KMS-11 (cell line): ENCODE data around the gene HSD17B2.

ENCODE experiments used
- H2AFZ ChIP-seq: fragments of 200-600 bp; sonication (generic); 2 replicates; pipeline ENCODE4 v1.6.1; 2016; ENCODE audit warnings: antibody characterized with exemption, mixed run types, low read depth
- H3K27ac ChIP-seq: fragments of 200-600 bp; sonication (generic); 2 replicates; pipeline ENCODE4 v1.6.1; 2016; ENCODE audit warnings: mild to moderate bottlenecking, mixed run types
- H3K27me3 ChIP-seq: fragments of 200-600 bp; sonication (generic); 2 replicates; pipeline ENCODE4 v1.6.1; 2017; ENCODE audit warnings: mild to moderate bottlenecking, low read depth, mixed run types, moderate library complexity; ENCODE audit not compliant: insufficient read depth
- H3K36me3 ChIP-seq: fragments of 200-600 bp; sonication (generic); 2 replicates; pipeline ENCODE4 v1.6.1; 2017; ENCODE audit warnings: mild to moderate bottlenecking, mixed run types; ENCODE audit not compliant: insufficient read depth
- H3K4me1 ChIP-seq: fragments of 200-600 bp; sonication (generic); 2 replicates; pipeline ENCODE4 v1.6.1; 2016; ENCODE audit warnings: mild to moderate bottlenecking, low read depth, mixed run types; ENCODE audit not compliant: poor library complexity, severe bottlenecking
- H3K4me2 ChIP-seq: fragments of 200-600 bp; sonication (generic); 2 replicates; pipeline ENCODE4 v1.7.0; 2016; ENCODE audit warnings: mild to moderate bottlenecking, mixed run types
- H3K4me3 ChIP-seq: fragments of 200-600 bp; sonication (generic); IDR thresholded peaks from 2 replicates; pipeline ENCODE4 v1.6.1; 2017; ENCODE audit warnings: low read depth, low read length, mixed read lengths; ENCODE audit not compliant: insufficient read depth
- H3K79me2 ChIP-seq: fragments of 200-600 bp; sonication (generic); 2 replicates; pipeline ENCODE4 v1.6.1; 2016; ENCODE audit warnings: low read depth, mixed run types; ENCODE audit not compliant: insufficient read depth
- H3K9ac ChIP-seq: fragments of 200-600 bp; sonication (generic); 2 replicates; pipeline ENCODE4 v1.6.1; 2016; ENCODE audit warnings: mild to moderate bottlenecking, mixed run types
- H4K20me1 ChIP-seq: fragments of 200-600 bp; sonication (generic); 2 replicates; pipeline ENCODE4 v1.6.1; 2016; ENCODE audit warnings: mild to moderate bottlenecking, mixed run types; ENCODE audit not compliant: insufficient read depth
- TF ChIP-seq, protein P1 (sequence below): fragments of 200-600 bp; sonication (generic); conservative IDR thresholded peaks from 2 replicates; pipeline ENCODE4 v1.6.1; 2017; ENCODE audit warnings: low read depth, mild to moderate bottlenecking, antibody characterized with exemption, low read length, moderate library complexity, mixed read lengths

HSD17B2 gene

GRCh38 chr16:82085011-82085779, 50.1 kb downstream of the HSD17B2 start:
- no peaks in the 10 kb centered on the region for H3K27me3 ChIP-seq

GRCh38 chr16:82088483-82088882, 53.4 kb downstream of the HSD17B2 start:
- no peak overlapping the region for H2AFZ ChIP-seq
- no peaks in the 10 kb centered on the region for H3K36me3 ChIP-seq
- no peak overlapping the region for H3K9ac ChIP-seq
- H3K4me3 ChIP-seq, result no peak overlapping the region
- no peak overlapping the region for H3K4me2 ChIP-seq
- H4K20me1 ChIP-seq, result no peaks in the 10 kb centered on the region
- H3K27ac ChIP-seq, result no peak overlapping the region
- no peaks in the 10 kb centered on the region for H3K79me2 ChIP-seq
- no peaks in the 10 kb centered on the region for H3K4me1 ChIP-seq
- H3K27me3 ChIP-seq, result no peaks in the 10 kb centered on the region
- TF ChIP-seq, protein P1, sequence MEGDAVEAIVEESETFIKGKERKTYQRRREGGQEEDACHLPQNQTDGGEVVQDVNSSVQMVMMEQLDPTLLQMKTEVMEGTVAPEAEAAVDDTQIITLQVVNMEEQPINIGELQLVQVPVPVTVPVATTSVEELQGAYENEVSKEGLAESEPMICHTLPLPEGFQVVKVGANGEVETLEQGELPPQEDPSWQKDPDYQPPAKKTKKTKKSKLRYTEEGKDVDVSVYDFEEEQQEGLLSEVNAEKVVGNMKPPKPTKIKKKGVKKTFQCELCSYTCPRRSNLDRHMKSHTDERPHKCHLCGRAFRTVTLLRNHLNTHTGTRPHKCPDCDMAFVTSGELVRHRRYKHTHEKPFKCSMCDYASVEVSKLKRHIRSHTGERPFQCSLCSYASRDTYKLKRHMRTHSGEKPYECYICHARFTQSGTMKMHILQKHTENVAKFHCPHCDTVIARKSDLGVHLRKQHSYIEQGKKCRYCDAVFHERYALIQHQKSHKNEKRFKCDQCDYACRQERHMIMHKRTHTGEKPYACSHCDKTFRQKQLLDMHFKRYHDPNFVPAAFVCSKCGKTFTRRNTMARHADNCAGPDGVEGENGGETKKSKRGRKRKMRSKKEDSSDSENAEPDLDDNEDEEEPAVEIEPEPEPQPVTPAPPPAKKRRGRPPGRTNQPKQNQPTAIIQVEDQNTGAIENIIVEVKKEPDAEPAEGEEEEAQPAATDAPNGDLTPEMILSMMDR, result no peak

More at GRCh38 chr16:82085011-82085779, 50.1 kb downstream of the HSD17B2 start:
- TF ChIP-seq, protein P1, result no peak
- Histone ChIP-seq H4K20me1 (no peaks in the 10 kb centered on the region), H3K79me2 (no peaks in the 10 kb centered on the region), H3K27ac (no peak overlapping the region), H3K4me1 (no peaks in the 10 kb centered on the region), H3K9ac (no peak overlapping the region), H2AFZ (no peak overlapping the region), H3K4me3 (no peak overlapping the region), H3K36me3 (no peaks in the 10 kb centered on the region), H3K4me2 (no peak overlapping the region)

DNA sequence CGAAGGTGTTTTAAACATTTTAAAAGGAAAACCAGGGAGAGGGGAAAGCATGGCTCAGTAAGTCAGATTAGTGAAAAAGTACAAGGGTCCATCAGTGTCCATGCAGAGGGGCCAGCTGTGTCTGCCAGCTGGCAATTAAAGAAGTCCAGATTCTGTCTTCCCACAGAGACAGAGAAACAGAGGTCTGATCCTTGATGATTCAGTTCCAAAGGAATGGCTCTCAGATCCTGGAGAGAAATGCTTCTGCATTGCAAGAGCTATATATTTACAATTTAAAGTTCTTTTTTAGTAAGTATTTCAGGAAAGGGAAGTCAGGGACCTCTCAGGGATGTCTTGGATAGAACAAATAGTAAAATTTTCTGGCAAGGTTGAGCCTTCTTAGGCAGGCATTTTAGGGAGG, 56.2 kb downstream of the HSD17B2 start:
- no peaks in the 10 kb centered on the region for H3K79me2 ChIP-seq
- no peak overlapping the region for H2AFZ ChIP-seq
- H3K27ac ChIP-seq, result no peak overlapping the region
- no peaks in the 10 kb centered on the region for H3K36me3 ChIP-seq
- H3K4me1 ChIP-seq, result no peaks in the 10 kb centered on the region
- H3K27me3 ChIP-seq, result no peaks in the 10 kb centered on the region
- H4K20me1 ChIP-seq, result no peaks in the 10 kb centered on the region
- H3K9ac ChIP-seq, result no peak overlapping the region
- TF ChIP-seq, protein P1, result no peak
- H3K4me3 ChIP-seq, result no peak overlapping the region
- H3K4me2 ChIP-seq, result no peak overlapping the region

GRCh38 chr16:82092711-82093110, 57.7 kb downstream of the HSD17B2 start:
- Histone ChIP-seq H4K20me1 (no peaks in the 10 kb centered on the region), H3K79me2 (no peaks in the 10 kb centered on the region), H3K27ac (no peak overlapping the region), H3K4me1 (no peaks in the 10 kb centered on the region), H3K36me3 (no peaks in the 10 kb centered on the region), H2AFZ (no peak overlapping the region), H3K9ac (no peak overlapping the region), H3K4me3 (no peak overlapping the region), H3K4me2 (no peak overlapping the region), H3K27me3 (no peaks in the 10 kb centered on the region)
- TF ChIP-seq, protein P1, result no peak
